ELR (cell line): Measurements from ENCODE around the gene SHISA9.

Experiments
- DNase-seq: peaks from one replicate; pipeline ENCODE4 v3.0.0-alpha.2; 2015; ENCODE audit warnings: low read depth

The SHISA9 gene

DNA sequence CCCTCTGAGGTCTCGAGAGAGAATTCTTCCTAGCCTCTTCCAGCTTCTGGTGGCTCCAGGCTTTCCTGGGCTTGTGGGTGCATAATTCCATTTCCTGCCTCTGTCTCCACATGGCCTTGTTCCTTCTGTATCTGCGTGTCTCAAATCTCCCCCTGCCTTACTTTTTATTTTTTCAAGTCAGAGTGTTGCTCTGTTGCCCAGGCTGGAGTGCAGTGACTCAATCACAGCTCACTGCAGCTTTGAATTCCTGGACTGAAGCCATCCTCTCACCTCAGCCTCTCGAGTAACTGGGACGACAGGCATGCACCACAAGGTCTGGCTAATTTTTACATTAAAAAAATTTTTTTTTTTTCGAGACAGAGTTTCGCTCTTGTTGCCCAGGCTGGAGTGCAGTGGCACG lies 120.6 kb downstream of the SHISA9 start:
- no peak for DNase-seq

DNA sequence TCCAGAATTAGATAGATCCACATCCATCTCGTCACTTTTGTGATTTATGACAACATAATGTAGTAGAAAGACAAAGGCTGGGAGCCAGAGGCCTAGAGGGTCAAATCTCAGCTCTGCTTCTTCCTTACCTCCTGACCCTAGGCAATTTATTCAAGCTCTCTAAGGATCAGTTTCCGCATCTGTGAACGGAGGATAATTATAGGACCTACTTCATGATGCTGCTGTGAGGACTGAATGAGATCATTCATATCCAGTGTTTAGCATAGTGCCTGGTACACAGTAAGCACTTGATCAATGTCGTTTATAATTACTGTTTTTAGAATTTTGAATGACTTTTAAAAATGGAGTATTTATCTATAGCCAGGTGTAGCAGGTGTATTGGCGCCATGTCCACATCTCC lies 128.4 kb downstream of the SHISA9 start:
- no peak for DNase-seq

DNA sequence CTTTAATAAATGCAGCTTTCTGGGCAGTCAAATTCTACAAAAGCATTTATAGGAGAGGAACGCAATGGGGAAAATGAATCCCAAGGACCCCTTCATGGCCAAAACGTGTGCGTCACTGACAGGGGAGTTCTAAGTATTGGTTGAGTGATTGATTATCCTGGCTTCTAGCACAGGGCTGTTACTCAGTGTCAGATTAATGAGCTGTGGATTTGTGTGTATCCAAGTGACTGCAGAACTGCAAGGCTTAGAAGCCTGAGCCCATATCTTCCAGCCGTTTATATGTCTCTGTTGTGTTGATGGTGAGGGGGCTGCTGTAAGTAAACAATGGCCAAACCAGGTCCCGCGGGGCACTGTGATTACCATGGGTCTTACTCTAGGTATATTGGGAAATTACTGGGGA lies 129.4 kb downstream of the SHISA9 start:
- no peak for DNase-seq

DNA sequence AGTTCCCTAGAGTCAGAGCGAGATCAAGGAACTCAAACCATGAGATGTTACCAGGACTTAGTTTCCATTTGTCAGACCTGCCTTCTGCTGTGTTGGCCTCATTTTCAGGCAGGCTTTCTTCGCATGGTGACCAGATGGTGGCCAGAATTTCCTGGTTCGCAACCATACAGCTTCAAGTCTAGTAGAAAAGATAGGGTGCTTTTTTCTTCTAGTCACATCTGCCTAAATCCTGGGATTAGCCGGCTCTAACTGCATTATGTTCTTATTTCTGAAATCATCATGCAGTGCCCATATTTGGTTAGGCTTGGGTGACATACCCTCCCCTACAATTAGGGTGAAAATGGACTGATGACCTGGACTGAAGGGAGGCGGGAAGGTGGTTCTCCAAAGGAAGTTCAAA lies 131.5 kb downstream of the SHISA9 start:
- no peak for DNase-seq

DNA sequence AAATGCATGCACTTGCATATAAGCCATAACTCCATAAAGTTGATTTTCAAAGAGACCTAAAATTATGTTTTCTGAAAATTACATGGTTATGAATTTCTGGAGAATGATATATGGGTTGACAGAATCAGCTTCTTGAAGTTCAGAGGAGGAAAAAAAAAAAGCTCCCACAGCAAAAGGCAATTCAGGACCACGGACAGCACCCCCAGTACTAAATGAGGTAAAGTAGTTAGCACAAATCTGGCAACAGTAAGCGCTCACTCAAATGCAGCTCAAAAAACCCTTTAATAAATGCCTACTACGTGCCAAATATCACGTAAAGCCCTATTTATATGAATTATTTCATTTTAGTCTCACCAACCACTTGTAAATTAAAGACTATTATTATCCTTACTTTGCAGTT lies 135.2 kb downstream of the SHISA9 start:
- peak; percentile 22 for DNase-seq

DNA sequence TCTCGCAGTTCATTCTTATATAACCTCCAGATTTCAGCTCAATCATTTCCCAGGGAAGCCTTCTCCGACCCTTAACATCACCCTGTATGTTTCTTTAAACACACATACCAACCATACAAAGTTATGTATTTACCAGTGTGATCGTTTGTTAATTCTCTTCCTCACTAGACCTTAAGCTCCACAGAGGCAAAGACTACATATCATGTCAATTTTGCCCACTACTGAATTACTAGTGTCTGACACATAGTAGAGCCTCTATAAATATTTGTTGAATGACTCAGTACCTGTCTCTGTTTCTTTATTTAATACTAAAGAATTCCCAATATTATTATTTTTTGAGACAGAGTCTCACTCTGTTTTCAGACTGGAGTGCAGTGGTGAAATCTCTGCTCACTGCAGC lies 137.2 kb downstream of the SHISA9 start:
- no peak for DNase-seq

DNA sequence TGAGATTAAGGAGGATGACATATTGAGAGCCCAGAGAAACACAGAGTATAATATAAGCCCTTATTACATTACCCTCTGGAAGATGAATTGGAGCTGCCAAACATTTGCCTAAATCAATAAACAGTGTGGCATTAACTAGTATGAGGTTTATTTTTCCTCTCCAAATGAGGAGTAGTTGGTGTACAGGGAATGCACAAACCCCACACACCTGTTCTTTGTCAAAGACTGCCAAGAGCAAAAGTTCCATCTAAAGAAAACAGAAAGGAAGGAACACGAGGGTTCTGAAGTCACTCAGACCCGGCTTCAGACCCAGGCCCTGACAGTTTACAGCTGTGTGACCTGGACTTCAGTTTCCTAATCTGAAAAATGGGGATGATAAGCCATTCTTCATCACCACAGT lies 138.1 kb downstream of the SHISA9 start:
- no peak for DNase-seq

DNA sequence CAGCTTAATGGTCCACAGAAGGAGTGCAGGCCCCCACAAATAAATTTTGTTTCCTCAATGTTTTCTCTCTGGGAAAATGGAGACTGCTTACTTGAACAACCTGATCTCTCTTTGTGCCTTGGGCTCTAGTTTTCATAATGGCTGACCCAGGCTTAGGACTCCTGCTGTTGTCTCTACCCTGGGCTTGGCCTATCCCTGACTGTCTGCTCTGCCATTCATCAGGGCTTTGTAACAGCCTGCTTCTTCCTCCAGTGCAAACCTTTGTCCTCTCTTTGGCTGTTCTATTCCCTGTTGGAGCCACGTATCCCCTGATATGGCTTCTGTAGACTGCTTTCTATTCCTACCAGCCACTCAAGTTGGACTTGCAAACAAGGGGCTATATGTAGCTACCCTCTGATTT lies 139.8 kb downstream of the SHISA9 start:
- DNase-seq, result no peak

DNA sequence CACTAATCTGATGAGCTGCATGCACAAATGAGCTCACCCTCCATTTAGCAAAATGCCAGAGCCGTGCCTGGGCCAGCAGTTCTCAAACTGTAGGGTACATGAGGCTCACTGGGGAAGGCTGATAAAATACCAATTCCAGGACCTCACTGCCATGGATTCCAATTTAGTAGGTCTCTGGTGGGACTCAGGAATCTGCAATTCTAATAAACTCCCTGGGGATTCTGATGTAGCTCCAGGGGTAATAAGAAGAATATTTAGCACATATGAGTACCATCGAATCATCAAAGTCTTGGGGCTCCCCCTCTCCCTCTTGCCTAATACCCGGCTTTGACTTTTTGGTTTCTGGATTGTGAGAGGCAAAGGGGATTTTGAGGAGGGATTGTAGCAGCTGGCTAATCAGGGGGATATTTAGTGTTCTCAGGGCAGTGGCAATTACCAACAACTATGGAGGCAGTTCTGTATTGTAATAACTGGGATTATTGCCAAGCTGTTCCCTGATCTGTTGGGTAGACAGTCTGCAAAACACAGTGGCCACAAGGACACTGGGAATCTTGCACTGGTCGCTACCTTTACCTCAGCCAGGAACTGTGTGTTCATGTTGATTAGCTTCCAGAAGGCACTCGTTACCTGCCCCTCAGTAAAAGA lies 140.4 kb downstream of the SHISA9 start:
- no peak for DNase-seq

DNA sequence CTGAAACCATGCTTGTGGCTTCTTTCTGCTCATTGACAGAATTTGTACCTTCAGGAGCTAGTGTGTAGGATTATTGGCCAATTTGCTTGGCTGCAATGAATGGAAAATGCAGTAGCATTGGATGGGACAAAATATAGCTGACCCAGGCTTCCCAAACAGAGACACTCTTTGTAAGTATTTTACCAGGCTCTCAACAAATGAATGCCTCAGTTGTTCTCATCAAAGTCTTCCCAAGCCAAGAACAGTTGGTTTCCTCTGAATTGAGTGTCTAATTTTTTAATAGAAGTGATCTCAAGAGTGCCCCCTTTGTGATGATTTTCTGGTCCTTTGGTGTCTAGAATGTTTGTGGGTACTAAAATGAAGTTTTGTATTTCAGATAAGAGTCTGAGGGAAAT lies 140.9 kb downstream of the SHISA9 start:
- no peak for DNase-seq

DNA sequence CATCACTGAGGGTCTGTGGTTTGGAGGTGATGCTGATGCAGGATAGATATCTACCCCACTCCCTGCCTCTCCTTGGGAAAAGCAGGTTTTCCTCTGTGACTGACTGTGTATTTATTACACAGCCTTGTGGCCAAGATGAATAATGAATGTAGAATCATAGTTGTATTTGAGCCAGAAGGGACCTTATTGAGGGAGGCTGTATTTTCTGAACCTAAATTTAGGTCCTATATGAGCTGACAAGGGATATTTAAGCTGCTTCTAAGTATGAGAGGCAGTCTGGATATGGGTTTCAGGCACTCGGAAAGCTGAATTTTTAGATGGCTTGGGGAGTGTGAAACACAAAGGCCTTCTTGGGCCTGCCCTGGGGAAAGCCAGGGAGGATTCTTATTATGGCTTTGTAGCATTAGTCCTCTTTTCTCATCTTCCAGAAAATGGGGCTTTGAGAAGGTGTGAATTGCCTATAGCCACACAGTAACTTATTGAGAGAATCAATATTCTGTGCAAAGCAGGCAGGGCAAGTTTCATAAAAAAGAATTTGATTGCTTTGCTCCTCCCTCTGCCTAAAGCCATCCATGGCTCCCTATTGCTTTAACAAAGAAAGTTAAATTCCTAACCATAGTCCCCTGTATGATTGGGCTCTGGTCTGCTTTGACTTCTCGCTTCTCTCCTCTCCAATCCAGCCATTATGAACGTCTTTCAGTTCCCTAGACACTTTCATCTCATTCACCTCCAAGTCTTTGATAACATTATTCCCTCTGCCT lies 144.8 kb downstream of the SHISA9 start:
- DNase-seq, result no peak

DNA sequence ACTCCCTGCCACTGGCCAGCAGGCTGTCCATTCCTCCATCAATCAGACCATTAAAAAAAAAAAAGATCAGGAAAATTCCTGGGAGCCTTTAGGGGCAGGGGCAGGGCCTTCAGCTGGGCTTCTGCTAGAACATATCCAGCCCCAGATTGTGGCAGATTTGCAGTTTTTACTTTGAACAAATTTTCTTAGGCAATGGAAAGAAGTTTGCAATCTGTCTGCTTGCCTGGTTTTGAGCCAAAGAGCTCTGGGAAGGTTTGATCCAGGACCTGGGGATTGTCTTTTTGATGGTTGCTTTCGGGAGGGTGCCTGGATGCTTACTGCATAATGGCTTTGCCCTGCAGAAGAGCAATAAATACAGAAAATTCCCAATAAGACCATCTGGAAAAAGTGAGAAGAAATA lies 145.9 kb downstream of the SHISA9 start:
- no peak for DNase-seq

DNA sequence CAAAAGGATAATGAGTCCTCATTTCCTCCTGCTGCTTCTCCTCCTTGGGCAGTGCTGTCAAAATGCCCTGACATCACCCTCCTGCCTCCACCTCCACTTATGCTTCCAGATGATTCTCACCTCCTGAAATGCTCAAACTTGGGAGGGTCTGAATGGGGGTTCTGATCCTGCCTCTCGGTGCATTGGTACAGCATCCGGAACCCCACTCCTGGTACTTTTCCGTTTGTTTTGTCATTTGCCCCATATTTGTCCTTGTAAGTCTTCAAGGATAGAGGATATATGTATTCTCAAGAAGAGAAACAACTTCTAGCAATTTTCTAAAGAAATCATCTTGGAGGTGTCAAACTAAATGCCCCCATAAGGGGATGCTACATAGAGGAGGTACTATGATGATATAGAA lies 148.3 kb downstream of the SHISA9 start:
- no peak for DNase-seq

DNA sequence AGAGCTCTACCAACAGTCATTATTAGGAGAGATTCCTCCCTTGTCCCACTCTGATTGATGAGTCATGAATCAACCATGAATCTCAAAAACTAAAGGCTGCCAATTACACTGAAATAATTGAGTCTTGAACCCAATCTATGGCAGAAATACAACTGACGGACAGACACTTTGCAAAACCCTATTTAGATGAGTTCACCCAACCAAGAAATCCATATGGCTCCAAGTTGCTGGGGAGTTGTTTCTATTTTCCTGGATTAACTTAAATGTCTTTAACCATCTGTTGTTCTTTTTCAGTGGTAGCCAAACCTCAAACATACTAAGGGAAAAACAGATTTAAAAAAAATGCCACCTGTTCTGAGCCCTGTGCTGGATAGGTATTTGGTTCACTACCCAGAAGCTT lies 151.0 kb downstream of the SHISA9 start:
- DNase-seq, result no peak

DNA sequence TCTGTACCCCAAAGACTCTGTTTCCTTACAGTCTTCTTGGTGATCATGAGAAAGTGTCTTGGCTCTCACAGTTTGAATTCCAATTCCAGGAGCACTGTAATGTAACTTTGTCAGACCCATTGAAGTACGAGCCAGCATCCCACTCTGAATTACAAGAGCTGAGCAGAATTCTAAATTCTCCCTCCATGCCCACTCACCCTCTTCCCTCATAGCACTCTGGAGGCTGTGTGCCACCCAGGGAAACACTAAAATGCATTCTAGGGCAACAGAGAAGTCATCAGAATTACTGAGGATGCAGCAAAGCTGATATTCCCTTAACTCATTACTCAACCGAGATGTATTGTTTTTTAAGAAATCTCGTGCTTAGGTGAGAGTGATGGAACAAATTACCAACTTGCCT lies 154.1 kb downstream of the SHISA9 start:
- DNase-seq, result no peak

DNA sequence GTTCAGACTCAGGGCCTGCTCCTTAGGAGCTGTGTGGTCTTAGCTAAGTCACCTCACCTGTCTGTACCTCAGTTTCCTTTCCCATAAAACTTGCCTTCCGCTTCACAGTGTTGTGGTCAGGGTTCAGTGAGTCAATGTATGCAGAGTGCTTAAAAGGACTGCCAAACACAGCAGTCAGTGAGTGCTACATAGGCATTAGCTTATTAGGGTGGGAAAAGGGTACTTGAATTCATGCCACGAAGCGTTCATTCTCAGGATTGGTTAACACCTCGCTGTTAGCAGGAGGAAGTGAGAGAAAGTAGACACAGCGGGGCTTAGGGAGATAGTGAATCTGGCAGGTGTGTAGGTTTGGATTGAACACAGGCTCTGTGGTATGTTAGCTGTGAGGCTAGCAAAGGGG lies 155.2 kb downstream of the SHISA9 start:
- DNase-seq, result no peak

DNA sequence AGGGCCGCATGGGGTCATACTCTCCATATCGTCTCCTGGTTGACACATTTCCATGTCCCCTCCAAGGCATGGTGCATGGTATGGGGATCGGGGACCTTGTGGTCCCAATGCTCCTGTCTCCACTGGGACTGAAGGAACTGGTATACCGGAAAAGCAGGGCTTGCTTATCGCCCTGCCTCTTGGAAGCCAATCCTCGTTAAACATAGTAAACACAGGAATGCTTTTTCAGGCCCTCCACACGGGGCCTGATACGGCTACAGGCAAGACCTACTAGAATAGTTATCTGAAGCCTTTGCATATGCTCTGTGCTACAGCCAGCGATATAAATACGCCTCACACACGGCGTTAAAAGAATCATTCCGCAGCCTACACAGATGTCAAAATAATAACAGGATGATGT lies 159.5 kb downstream of the SHISA9 start:
- DNase-seq, result no peak

DNA sequence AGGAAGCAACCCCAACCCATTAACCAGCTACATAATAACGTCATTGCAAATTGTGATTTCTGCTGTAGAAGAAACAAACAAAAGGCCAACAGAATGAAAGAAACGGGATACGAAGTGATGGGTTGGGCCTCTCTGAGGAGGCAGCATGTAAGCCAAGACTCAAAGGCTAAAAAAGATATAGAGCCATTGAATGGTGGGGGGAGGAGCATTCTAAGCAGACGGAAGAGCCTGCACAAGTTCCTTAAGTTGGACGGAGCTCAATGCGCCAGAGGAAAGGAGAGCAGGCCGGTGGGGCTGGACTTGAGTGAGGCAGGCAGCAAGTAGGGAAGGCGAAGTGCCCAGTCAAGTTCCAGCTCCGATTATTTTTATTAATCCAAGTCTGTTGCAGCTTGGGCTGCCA lies 160.3 kb downstream of the SHISA9 start:
- DNase-seq, result no peak

DNA sequence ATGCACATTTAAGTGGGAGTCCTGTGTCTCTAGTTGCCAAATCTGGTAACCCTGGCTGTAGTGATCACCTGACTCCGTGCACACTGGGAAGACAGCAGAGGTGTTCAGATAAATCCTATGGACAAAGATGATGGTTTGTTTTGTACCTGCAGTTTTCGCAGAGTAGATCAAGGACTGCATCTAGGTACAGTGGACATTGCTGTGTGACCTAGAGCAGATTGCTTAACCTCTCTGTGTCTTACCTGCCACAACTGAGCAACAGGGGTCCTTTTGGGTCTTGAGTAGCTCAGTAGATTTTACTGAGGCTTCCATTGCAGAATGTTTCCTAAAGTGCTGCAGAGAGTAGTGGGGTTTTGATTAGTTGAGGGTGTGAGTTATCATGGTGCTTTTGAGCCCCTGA lies 160.8 kb downstream of the SHISA9 start:
- DNase-seq, result no peak

DNA sequence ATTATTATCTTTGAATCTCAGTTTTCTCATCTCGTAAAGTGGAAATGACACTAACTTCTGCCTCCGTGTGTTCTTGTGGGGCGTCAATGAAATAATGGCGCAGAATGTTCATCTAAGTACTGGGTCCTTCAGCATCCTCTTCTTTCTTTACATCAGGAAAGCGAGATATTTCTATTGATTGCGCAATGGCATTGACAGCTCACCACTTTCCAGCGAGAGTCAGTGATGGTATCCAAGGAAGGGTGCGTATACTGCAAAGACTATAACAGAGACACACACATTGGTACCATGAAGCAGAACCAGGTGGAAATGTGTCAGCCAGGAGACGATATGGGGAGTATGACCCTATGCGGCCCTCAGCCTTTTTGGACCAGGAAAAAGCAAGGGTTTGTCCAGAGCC lies 162.1 kb downstream of the SHISA9 start:
- no peak for DNase-seq

DNA sequence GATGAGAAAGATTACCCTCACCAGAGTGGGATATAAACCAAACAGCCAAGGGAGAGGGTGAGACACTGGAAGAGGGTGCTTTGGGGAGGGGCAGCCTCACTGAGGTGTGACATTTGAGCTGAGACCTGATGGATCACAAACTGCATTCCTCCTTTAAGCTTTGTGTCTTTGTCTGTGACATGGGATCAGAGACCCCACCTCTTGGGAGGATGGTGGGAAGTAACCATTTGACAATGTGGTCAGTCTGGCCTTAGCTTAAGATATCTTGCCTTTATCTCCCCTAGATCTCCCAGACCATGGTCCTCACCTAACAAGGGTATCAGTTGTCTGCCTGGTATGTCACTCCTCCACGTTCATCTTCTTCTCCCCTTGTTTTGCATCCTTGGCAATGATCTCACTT lies 163.4 kb downstream of the SHISA9 start:
- no peak for DNase-seq

DNA sequence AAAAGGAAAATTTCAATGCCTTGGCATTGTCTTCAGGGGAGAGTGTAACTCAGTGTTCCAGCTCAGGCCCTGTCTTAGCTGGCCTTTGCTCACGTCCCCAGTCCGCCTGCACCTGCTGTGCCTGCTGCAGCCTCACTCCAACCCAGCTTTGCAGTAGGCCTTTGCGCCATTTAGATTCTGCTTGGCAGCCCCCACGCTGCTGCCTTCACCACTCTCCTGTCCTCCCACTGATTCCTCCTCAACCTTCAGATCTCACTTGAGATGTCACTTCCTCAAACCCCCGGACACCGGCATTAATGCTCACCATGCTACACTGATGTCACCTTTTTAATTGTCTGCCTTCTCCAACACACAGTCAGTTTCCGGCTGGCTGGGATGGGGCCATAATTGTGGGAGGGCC lies 166.2 kb downstream of the SHISA9 start:
- no peak for DNase-seq

DNA sequence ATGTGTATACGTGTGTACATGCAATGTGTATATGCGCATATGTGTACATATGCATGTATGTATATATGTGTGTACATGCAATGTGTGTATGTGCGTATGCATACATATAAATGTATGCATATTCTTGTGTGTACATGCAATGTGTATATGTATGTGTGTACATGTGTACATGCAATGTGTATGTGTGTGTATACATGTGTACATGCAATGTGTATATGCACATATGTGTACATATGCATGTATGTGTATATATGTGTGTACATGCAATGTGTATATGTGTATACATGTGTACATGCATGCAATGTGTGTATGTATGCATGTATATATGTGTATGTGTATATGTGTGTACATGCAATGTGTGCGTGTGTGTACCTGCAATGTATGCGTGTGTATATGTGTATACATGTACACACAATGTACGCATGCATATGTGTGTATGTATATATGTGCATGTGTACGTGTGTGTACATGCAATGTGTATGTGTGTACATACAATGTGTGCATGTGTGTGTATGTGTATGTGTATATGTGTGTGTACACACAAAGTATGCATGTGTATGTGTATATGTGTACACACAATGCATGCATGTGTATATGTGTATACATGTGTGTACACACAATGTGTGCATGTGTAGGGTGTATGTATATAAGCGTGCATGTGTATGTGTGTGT lies 167.7 kb downstream of the SHISA9 start:
- DNase-seq, result no peak

DNA sequence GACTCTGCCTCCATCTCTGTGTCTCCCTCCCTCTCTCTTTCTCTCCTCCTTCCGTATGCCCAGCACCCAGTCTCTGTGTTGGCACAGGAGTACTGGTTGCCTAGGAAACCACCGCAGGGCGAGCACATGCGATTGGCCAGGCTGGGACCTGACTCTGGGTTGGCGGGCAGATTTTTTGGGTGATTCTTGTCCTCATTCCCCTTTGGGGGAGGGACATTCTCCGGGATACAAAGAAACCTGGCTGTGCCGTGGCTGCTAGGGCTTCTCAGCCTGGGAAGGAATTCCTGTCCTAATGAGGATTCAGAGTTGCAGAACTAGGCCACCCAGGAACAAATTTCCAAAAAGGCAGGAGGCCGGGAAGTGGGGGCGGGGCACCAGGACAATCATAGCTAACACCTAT lies 168.9 kb downstream of the SHISA9 start:
- DNase-seq, result no peak
